Neural progenitor cell (in vitro differentiated cells): ENCODE measurements around the gene ABHD2. TPM values are rescaled to one million over a fixed set of nuclear protein-coding genes. Genes with fewer than 3 reads are reported as not detected.

Experiments used
- DNase-seq: peaks from one replicate; pipeline ENCODE4 v3.0.0-alpha.2; 2016; ENCODE audit warnings: low spot score
- H2AFZ ChIP-seq: fragments of 200-600 bp; sonication (generic); replicated peaks from 2 replicates; pipeline ENCODE4 v1.6.1; 2016; ENCODE audit warnings: antibody characterized with exemption
- H3F3A ChIP-seq: fragments of 200-600 bp; sonication (generic); 2 replicates; pipeline ENCODE4 v1.6.1; 2016; ENCODE audit warnings: antibody characterized with exemption, low read depth
- H3K27ac ChIP-seq: fragments of 200-600 bp; sonication (generic); 2 replicates; pipeline ENCODE4 v1.5.1; 2016; ENCODE audit warnings: mild to moderate bottlenecking
- H3K27me3 ChIP-seq: fragments of 200-600 bp; sonication (generic); 2 replicates; pipeline ENCODE4 v1.6.1; 2016; ENCODE audit warnings: mild to moderate bottlenecking, moderate library complexity
- H3K36me3 ChIP-seq: fragments of 200-600 bp; sonication (generic); 2 replicates; pipeline ENCODE4 v1.5.1; 2016
- H3K4me1 ChIP-seq: fragments of 200-600 bp; sonication (generic); 2 replicates; pipeline ENCODE4 v1.6.1; 2016; ENCODE audit warnings: mixed run types
- H3K4me2 ChIP-seq: fragments of 200-600 bp; sonication (generic); 2 replicates; pipeline ENCODE4 v1.6.1; 2016
- H3K4me3 ChIP-seq: fragments of 200-600 bp; sonication (generic); 2 replicates; pipeline ENCODE4 v1.5.1; 2016
- H3K79me2 ChIP-seq: fragments of 200-600 bp; sonication (generic); 2 replicates; pipeline ENCODE4 v1.6.1; 2016; ENCODE audit warnings: low read depth
- H3K9ac ChIP-seq: fragments of 200-600 bp; sonication (generic); 2 replicates; pipeline ENCODE4 v1.6.1; 2016
- H3K9me3 ChIP-seq: fragments of 200-600 bp; sonication (generic); 2 replicates; pipeline ENCODE4 v1.5.1; 2016; ENCODE audit warnings: low read depth
- H4K20me1 ChIP-seq: fragments of 200-600 bp; sonication (generic); 2 replicates; pipeline ENCODE4 v1.6.1; 2016; ENCODE audit warnings: low read depth
- H3K27ac Mint-ChIP-seq: 3 replicates; pipeline ENCODE4 v1.8.0; 2021; ENCODE audit warnings: mixed read lengths
- H3K27me3 Mint-ChIP-seq: 2 replicates; pipeline ENCODE4 v1.8.0; 2022; ENCODE audit warnings: low read depth, mild to moderate bottlenecking, inconsistent platforms, moderate library complexity, mixed read lengths; ENCODE audit not compliant: insufficient read depth
- H3K36me3 Mint-ChIP-seq: 3 replicates; pipeline ENCODE4 v1.8.0; 2021; ENCODE audit warnings: mixed read lengths
- H3K4me1 Mint-ChIP-seq: 3 replicates; pipeline ENCODE4 v1.8.0; 2021; ENCODE audit warnings: mixed read lengths
- H3K4me3 Mint-ChIP-seq: 3 replicates; pipeline ENCODE4 v1.8.0; 2021; ENCODE audit warnings: mild to moderate bottlenecking, moderate library complexity, mixed read lengths
- H3K9me3 Mint-ChIP-seq: 3 replicates; pipeline ENCODE4 v1.8.0; 2020; ENCODE audit warnings: mixed read lengths
- CTCF ChIP-seq: fragments of 200-600 bp; sonication (generic); IDR thresholded peaks from 2 replicates; pipeline ENCODE4 v1.5.1; 2017; ENCODE audit warnings: antibody characterized with exemption, mild to moderate bottlenecking
- EZH2 ChIP-seq: fragments of 200-600 bp; sonication (generic); IDR thresholded peaks from 2 replicates; pipeline ENCODE4 v1.6.1; 2017; ENCODE audit warnings: antibody characterized with exemption, mild to moderate bottlenecking, moderate library complexity
- EZH2phosphoT487 ChIP-seq: fragments of 200-600 bp; sonication (generic); IDR thresholded peaks from 2 replicates; pipeline ENCODE4 v1.6.1; 2017; ENCODE audit warnings: antibody characterized with exemption
- total RNA-seq: library from RNA; depleted of rRNA; stranded (reverse); fragments of >200 nt; gene quantifications from 2 replicates; pipeline ENCODE4 v1.2.3, GENCODE V29; 2015; ENCODE audit warnings: low replicate concordance

Gene ABHD2
- total RNA-seq, 1 donor from 2014 or later: 10.9 TPM

- Histone ChIP-seq H3K9me3 (no peaks in the 10 kb centered on the region), H3K27ac (peak overlapping the region; percentile 82), H3K9ac (no peak overlapping the region), H4K20me1 (peaks cover 4% of the 10 kb centered on the region), H3K4me3 (no peak overlapping the region), H3K4me1 (peaks cover 44% of the 10 kb centered on the region), H2AFZ (no peak overlapping the region), H3K27me3 (no peaks in the 10 kb centered on the region), H3F3A (peaks cover 34% of the 10 kb centered on the region), H3K79me2 (no peaks in the 10 kb centered on the region), H3K36me3 (no peaks in the 10 kb centered on the region), H3K4me2 (peak overlapping the region; percentile 70)
- H3K27ac Mint-ChIP-seq: peak overlapping the region; percentile 91
- DNase-seq: peak; percentile 70
- H3K4me3 Mint-ChIP-seq: no peak overlapping the region
- no peaks in the 10 kb centered on the region for H3K9me3 Mint-ChIP-seq
- peaks cover 7% of the 10 kb centered on the region for H3K27me3 Mint-ChIP-seq
- TF ChIP-seq EZH2phosphoT487: no peak
- TF ChIP-seq CTCF: no peak
- TF ChIP-seq EZH2: no peak
- H3K4me1 Mint-ChIP-seq: peaks cover 48% of the 10 kb centered on the region
- peaks cover 6% of the 10 kb centered on the region for H3K36me3 Mint-ChIP-seq
Measured at GRCh38 chr15:89199746-89200145, 111.5 kb downstream of the ABHD2 start.

- peaks cover 7% of the 10 kb centered on the region for H3K27me3 Mint-ChIP-seq
- H3K4me1 Mint-ChIP-seq: peaks cover 48% of the 10 kb centered on the region
- DNase-seq: no peak
- no peak overlapping the region for H3K4me3 Mint-ChIP-seq
- no peaks in the 10 kb centered on the region for H3K79me2 ChIP-seq
- H3K27ac ChIP-seq: peak overlapping the region; percentile 82
- no peak overlapping the region for H3K4me3 ChIP-seq
- no peak for TF ChIP-seq CTCF
- no peak for TF ChIP-seq EZH2phosphoT487
- no peak for TF ChIP-seq EZH2
- H3K9me3 Mint-ChIP-seq: no peaks in the 10 kb centered on the region
- H3K9me3 ChIP-seq: no peaks in the 10 kb centered on the region
- H3K27me3 ChIP-seq: no peaks in the 10 kb centered on the region
- no peaks in the 10 kb centered on the region for H3K36me3 ChIP-seq
- peaks cover 44% of the 10 kb centered on the region for H3K4me1 ChIP-seq
- H3K27ac Mint-ChIP-seq: peak overlapping the region; percentile 53
- H4K20me1 ChIP-seq: peaks cover 4% of the 10 kb centered on the region
- H3K9ac ChIP-seq: no peak overlapping the region
- H3K4me2 ChIP-seq: peak overlapping the region; percentile 70
- H3F3A ChIP-seq: peaks cover 34% of the 10 kb centered on the region
- H2AFZ ChIP-seq: no peak overlapping the region
- H3K36me3 Mint-ChIP-seq: peaks cover 6% of the 10 kb centered on the region
Measured at GRCh38 chr15:89200182-89200581, 111.9 kb downstream of the ABHD2 start.

GRCh38 chr15:89201465-89202005 lies 113.3 kb downstream of the ABHD2 start:
- Histone ChIP-seq H3K9ac (no peak overlapping the region), H3K36me3 (no peaks in the 10 kb centered on the region), H3K4me3 (no peak overlapping the region), H4K20me1 (peaks cover 4% of the 10 kb centered on the region), H3K4me1 (peaks cover 37% of the 10 kb centered on the region), H3K27ac (no peak overlapping the region), H3K9me3 (no peaks in the 10 kb centered on the region), H3K4me2 (no peak overlapping the region), H2AFZ (no peak overlapping the region), H3F3A (peaks cover 34% of the 10 kb centered on the region), H3K79me2 (no peaks in the 10 kb centered on the region), H3K27me3 (no peaks in the 10 kb centered on the region)
- Mint-ChIP-seq H3K4me3 (no peak overlapping the region), H3K4me1 (peaks cover 36% of the 10 kb centered on the region), H3K27ac (no peak overlapping the region), H3K36me3 (peaks cover 5% of the 10 kb centered on the region), H3K27me3 (peaks cover 7% of the 10 kb centered on the region), H3K9me3 (no peaks in the 10 kb centered on the region)
- TF ChIP-seq EZH2phosphoT487 (no peak), EZH2 (no peak), CTCF (no peak)
- no peak for DNase-seq
